ENCODE results near the gene GRAP.
"Not testable (repeated sequence)": the region's sequence is repeated elsewhere in the genome, so short reads cannot be mapped to it uniquely, and the experiment has no call there.

DNA sequence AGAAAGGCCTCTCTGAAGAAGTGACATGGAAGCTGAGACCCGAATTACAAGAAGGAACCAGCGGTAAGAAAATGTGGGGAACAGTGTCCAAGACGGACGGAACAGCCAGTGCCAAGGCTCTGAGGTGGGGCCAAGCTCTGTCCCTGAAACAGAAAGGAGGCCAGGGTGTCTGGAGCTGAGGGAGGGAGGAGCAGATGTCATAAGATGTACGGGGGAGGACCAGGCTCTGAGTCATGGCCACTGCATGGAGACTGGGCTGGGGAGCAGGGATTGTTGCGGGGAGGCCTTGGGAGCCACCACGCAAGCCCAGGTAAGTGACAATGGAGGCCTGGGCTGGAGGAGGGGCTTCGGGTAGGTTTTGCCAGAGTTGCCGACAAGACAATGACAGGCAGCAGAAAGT, 2.1 kb downstream of the GRAP start:
- TF ChIP-seq, protein P1, sequence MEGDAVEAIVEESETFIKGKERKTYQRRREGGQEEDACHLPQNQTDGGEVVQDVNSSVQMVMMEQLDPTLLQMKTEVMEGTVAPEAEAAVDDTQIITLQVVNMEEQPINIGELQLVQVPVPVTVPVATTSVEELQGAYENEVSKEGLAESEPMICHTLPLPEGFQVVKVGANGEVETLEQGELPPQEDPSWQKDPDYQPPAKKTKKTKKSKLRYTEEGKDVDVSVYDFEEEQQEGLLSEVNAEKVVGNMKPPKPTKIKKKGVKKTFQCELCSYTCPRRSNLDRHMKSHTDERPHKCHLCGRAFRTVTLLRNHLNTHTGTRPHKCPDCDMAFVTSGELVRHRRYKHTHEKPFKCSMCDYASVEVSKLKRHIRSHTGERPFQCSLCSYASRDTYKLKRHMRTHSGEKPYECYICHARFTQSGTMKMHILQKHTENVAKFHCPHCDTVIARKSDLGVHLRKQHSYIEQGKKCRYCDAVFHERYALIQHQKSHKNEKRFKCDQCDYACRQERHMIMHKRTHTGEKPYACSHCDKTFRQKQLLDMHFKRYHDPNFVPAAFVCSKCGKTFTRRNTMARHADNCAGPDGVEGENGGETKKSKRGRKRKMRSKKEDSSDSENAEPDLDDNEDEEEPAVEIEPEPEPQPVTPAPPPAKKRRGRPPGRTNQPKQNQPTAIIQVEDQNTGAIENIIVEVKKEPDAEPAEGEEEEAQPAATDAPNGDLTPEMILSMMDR (conservative IDR thresholded peaks at IDR 0.05; ENCODE audit: low read depth, low read length) = not testable (repeated sequence)
- TF ChIP-seq EZH2 (IDR thresholded peaks at IDR 0.05; ENCODE audit: low read length, unreplicated experiment); EZH2phosphoT487 (IDR thresholded peaks at IDR 0.05; ENCODE audit: borderline replicate concordance, low read length): not testable (repeated sequence)
